Ectodermal cell (in vitro differentiated cells): ENCODE results near the gene KPNA3.
A peak's percentile ranks its signal among the peaks of the same experiment; 100 is the strongest.

Experiments
- H3K27ac ChIP-seq: 2 replicates; pipeline ENCODE4 v1.7.0; 2013; ENCODE audit warnings: mild to moderate bottlenecking, low read depth, low read length; ENCODE audit not compliant: insufficient read depth, poor library complexity, severe bottlenecking
- H3K27me3 ChIP-seq: 2 replicates; pipeline ENCODE4 v1.7.0; 2013; ENCODE audit warnings: mild to moderate bottlenecking, low read length; ENCODE audit not compliant: insufficient read depth, control insufficient read depth, poor library complexity, severe bottlenecking
- H3K36me3 ChIP-seq: one replicate; pipeline ENCODE4 v1.7.0; 2013; ENCODE audit warnings: low read length; ENCODE audit not compliant: control insufficient read depth, insufficient read depth
- H3K4me1 ChIP-seq: one replicate; pipeline ENCODE4 v1.7.0; 2013; ENCODE audit warnings: low read length; ENCODE audit not compliant: control insufficient read depth, insufficient read depth
- H3K4me3 ChIP-seq: 2 replicates; pipeline ENCODE4 v1.7.0; 2013; ENCODE audit warnings: low read depth, low read length, control low read depth; ENCODE audit not compliant: insufficient read depth
- H3K9me3 ChIP-seq: 2 replicates; pipeline ENCODE4 v1.7.0; 2013; ENCODE audit warnings: mild to moderate bottlenecking, low read length, moderate library complexity; ENCODE audit not compliant: control insufficient read depth
- WGBS, 2 experiments: methylation state at CpG; one replicate each; pipeline ENCODE4 v1.1.7; 2013; ENCODE audit warnings: missing lambda C conversion rate in 2 of 2; 5-methylcytosine and 5-hydroxymethylcytosine counted together

The KPNA3 gene

DNA sequence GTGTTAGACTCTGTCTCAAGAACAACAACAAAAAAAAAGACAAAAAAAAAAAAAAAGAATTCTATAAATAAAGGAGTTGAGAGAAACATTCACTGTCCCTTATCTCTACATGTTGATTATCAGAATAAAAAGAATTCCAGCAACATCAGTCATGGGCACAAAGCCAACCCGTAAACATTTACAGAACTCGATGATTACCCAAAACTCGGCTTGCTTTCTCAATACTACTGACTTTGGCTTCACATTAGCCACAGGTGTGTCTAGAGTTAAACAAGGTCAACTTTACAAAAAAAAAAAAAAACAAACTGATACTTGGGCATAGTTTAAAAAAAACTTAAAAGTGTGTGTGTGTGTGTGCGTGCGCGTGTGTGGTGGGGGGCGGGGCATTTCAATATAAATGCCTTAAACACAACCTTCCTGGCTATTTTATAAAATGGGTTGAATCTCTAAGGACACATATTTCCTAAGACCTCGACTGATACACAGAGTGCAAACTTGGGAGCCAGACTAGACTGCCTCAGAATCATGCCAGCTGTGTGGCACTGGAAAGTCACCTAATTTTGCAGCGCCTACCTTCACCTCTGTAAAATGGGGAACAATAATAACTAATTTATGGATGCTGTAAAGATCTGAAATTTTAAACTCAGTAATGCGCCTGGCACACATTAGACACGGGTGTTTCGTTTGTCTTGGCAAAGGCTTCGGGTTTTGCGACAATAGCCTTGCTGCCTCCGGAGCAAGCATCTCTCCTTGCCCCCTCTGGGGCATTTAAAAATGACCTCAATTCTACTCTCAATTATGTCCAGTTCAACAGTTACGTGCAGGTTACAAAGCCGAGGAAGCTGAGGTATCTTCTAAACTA is 102.1 kb downstream of the KPNA3 start:
- Histone ChIP-seq H3K36me3 (peaks cover 4% of the 10 kb centered on the region), H3K4me3 (peak overlapping the region; percentile 71), H3K27ac (peak overlapping the region; percentile 87), H3K4me1 (no peaks in the 10 kb centered on the region), H3K27me3 (no peaks in the 10 kb centered on the region), H3K9me3 (no peaks in the 10 kb centered on the region)
- WGBS, 2 experiments = 18 to 20% methylated on average over 13 of the region's 17 CpGs

DNA sequence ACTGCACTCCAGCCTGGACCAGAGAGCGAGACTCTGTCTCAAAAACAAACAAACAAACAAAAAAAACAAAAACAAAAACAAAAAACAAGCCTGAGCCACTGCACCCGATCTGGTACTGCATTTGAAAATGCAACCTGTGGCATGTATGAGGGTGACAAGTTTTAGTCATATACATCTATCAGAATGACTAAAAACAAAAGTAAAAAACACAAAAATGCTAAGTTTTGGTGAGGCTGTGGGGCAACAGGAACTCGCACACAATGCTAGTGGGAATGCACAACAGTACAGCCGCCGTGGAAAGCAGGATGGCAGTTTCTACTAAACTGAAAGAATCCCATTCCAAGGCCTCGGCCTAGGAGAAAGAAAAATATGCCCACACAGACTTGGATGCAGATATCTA is 109.0 kb downstream of the KPNA3 start:
- WGBS, 2 experiments = 82 to 86% methylated on average over 5 to 6 of the region's 6 CpGs

DNA sequence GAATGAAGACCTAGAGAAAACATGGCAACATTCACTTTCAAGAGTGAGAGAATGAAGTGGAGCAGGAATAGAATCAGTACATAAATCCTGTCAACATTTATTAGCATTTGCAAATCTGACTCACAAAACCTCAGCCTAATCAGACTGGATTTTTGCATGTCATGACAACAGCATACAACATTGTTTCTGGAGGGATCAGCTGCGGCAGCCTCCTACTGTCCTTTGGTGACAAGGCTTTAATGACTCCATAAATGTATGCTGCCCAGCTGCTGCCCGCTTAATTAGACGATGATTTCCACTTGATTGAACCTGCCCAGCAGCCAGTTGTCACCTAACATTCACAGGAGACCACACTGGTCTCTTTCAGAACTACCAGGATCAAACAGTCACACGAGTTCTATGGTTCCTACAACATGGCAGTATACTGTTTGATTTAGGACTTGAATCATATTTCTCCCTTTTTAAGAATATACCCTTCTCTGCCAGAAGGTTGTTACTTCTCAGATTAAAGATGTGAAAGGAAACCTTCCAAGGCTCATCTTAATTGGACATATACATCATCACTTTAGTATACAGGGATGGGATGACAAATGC is 110.5 kb downstream of the KPNA3 start:
- WGBS, 2 experiments = 91 to 93% methylated on average over 4 of the region's 4 CpGs
- Histone ChIP-seq H3K36me3 (peaks cover 8% of the 10 kb centered on the region), H3K27ac (no peak overlapping the region)

More for the DNA sequence above, 109.0 kb downstream of the KPNA3 start:
- no peaks in the 10 kb centered on the region for H3K9me3 ChIP-seq
- no peak overlapping the region for H3K27ac ChIP-seq
- peaks cover 12% of the 10 kb centered on the region for H3K36me3 ChIP-seq
- no peak overlapping the region for H3K4me3 ChIP-seq
- no peaks in the 10 kb centered on the region for H3K27me3 ChIP-seq
- H3K4me1 ChIP-seq = no peaks in the 10 kb centered on the region

DNA sequence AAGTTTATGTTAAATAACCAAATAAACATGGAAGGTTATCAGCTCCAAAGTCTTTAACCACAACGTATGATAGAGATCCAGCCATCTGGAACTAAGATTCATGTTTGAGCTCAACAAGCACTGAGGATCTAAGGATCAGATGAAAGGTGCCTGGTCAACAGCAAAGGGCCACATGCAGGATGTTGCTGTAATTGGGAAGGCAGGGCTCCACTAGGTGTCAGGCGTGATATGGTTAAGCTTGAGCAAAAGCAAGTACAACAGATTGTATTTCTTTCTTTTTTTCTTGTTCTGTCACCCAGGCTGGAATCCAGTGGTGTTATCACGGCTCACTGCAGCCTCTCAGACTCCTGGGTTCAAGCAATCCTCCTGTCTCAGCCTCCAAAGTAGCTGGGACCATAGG is 113.2 kb downstream of the KPNA3 start:
- Histone ChIP-seq H3K4me3 (no peak overlapping the region), H3K36me3 (peaks cover 8% of the 10 kb centered on the region), H3K27me3 (no peaks in the 10 kb centered on the region), H3K27ac (no peak overlapping the region), H3K4me1 (no peaks in the 10 kb centered on the region), H3K9me3 (no peaks in the 10 kb centered on the region)
- WGBS, 2 experiments = 92 to 94% methylated on average over 3 of the region's 3 CpGs

More for the DNA sequence above, 110.5 kb downstream of the KPNA3 start:
- H3K4me1 ChIP-seq = no peaks in the 10 kb centered on the region
- H3K27me3 ChIP-seq = no peaks in the 10 kb centered on the region
- no peak overlapping the region for H3K4me3 ChIP-seq
- H3K9me3 ChIP-seq = no peaks in the 10 kb centered on the region

DNA sequence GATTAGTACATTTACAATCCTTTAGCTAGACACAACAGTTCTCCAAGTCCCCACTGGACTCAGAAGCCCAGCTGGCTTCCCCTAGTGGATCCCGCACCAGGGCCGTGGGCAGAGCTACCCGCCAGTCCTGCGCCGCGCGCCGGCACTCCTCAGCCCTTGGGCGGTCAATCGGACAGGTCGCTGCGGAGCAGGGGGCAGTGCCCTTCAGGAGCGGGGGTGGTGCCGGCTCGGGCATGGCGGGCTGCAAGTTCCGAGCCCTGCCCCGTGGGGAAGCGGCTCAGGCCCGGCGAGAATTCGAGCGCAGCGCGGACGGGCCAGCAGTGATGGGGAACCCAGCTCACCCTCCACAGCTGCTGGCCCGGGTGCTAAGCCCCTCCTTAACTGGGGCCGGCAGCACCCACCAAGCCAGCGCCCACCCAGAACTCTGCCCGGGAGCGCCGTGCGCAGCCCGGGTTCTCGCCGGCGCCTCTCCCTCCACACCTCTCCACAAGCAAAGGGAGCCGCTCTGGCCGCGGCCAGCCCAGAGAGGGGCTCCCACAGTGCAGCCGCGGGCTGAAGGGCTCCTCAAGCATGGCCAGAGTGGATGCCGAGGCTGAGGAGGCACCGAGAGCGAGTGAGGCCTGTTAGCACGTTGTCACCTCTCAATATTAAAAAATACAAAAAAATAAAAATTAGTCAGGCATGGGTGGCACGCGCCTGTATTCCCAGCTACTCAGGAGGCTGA is 114.1 kb downstream of the KPNA3 start:
- 94 to 95% methylated on average over 48 of the region's 48 CpGs for WGBS, 2 experiments
- H3K4me3 ChIP-seq = no peak overlapping the region
- H3K36me3 ChIP-seq = peaks cover 8% of the 10 kb centered on the region
- no peak overlapping the region for H3K27ac ChIP-seq
- no peaks in the 10 kb centered on the region for H3K9me3 ChIP-seq
- no peaks in the 10 kb centered on the region for H3K4me1 ChIP-seq
- H3K27me3 ChIP-seq = no peaks in the 10 kb centered on the region

DNA sequence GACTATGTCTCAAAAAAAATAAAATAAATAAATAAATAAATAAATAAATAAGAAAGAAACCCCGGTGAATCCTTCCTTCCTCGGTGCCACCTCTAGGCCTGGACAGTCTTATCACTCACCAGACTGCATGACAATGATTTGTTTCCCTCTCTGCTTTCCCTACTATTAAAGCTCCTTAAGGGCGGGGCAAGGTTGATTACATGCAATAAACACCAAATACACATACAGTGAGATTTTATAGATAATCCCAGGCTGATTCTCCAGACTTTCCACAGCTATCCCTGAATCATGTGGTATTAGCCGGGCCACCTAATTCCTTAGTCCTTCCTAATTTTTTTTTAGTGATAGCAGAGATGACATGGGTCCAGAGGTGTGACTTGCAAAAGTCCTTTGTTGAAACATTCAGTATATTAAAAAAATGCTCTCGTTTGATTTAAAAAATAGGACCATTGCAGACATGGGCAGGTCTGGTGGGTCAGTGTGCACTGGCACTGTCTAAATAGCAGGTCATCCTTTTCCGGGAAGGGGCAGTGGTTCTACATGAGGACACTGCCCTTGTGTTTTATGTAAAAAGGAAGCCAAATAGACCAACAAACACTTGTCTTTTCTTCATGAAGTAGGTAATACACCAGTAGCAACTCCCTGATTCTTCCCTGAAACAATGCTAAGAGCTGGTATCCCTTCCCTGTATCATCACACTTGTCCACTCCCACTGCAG is 115.7 kb downstream of the KPNA3 start:
- no peaks in the 10 kb centered on the region for H3K4me1 ChIP-seq
- no peak overlapping the region for H3K4me3 ChIP-seq
- peaks cover 8% of the 10 kb centered on the region for H3K36me3 ChIP-seq
- WGBS, 2 experiments = 92 to 95% methylated on average over 6 of the region's 6 CpGs
- no peaks in the 10 kb centered on the region for H3K9me3 ChIP-seq
- no peaks in the 10 kb centered on the region for H3K27me3 ChIP-seq
- no peak overlapping the region for H3K27ac ChIP-seq

DNA sequence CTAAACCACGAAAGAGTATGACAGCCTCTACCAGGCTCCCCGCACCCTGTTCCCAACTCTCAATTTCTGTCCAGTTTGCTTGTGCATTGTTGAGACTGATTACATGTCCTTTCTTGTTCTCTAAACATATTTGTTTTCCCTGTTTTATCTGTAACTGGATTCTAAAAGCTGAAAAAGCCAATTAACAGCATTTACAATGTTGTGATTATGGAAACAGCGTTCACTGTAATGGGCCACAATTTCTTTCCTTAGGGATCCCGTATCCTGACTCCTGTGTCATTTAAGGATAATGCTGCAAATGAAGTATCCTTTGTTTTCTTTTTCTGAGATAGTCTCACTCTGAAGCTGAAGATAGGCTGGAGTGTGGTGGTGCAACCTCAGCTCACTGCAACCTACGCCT is 121.7 kb downstream of the KPNA3 start:
- Histone ChIP-seq H3K36me3 (peaks cover 3% of the 10 kb centered on the region), H3K9me3 (no peaks in the 10 kb centered on the region), H3K27ac (no peak overlapping the region), H3K27me3 (peaks cover 4% of the 10 kb centered on the region), H3K4me1 (no peaks in the 10 kb centered on the region), H3K4me3 (no peak overlapping the region)
- 93 to 94% methylated on average over 5 of the region's 5 CpGs for WGBS, 2 experiments

DNA sequence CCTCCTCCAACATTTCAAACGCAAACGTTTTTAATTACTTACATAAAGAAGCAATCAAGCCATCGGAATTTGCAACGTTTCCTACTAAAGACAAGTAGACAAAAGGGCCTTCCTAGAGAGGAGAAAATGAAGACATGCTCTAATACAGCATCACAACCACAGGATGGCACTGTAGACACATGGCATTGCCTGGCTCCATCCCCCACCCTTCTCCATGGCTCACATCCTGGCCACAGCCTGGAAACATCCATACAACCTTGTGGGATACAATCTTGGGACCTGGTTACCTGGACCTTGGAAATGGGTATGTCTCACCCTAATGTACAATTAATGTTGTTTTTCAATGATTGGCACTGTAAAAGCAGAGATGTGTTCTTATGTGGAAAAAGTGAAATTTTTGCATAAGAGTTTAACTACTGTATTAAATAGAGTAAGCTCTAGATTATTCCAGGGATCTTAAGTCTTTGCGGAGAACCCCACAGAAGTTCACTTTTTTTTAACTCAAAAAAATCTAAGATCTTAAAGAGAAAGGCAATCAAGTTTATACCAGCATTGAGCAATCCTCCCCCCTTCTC is 122.7 kb downstream of the KPNA3 start:
- no peaks in the 10 kb centered on the region for H3K9me3 ChIP-seq
- H3K27me3 ChIP-seq = peaks cover 9% of the 10 kb centered on the region
- H3K4me1 ChIP-seq = no peaks in the 10 kb centered on the region
- H3K36me3 ChIP-seq = peaks cover 3% of the 10 kb centered on the region
- H3K4me3 ChIP-seq = no peak overlapping the region
- no peak overlapping the region for H3K27ac ChIP-seq
- WGBS, 2 experiments = 70 to 77% methylated on average over 4 to 5 of the region's 5 CpGs

DNA sequence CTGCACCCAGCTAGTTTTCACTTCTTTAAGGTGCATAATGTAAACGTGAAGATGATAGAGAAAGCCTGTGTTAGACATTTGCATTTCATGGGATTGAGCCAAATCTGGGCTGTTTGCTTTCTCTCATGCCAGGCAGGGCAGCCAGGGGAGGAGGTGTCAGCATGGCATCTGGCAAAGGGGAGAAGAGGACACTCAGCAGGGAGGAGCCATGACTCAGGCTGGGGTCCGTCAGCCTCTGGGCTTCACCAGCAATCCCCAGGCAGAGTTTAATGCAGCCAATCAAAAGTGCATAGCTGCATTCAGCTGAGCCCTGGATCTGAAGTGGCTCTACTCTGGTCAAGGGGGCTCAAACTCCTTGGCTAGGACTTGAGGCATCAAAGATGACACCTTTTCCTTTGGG is 124.7 kb downstream of the KPNA3 start:
- Histone ChIP-seq H3K4me1 (no peaks in the 10 kb centered on the region), H3K4me3 (no peak overlapping the region), H3K9me3 (no peaks in the 10 kb centered on the region), H3K27ac (no peak overlapping the region), H3K27me3 (peaks cover 13% of the 10 kb centered on the region), H3K36me3 (peaks cover 5% of the 10 kb centered on the region)
- 94% methylated on average over 2 of the region's 2 CpGs for WGBS, 2 experiments
